ENCODE results near the gene SHB. TPM values are rescaled to one million over a fixed set of nuclear protein-coding genes. Genes with fewer than 3 reads are reported as not detected.

Gene SHB
- total RNA-seq, 1 experiment from 2014 or later = 29.6 TPM

DNA sequence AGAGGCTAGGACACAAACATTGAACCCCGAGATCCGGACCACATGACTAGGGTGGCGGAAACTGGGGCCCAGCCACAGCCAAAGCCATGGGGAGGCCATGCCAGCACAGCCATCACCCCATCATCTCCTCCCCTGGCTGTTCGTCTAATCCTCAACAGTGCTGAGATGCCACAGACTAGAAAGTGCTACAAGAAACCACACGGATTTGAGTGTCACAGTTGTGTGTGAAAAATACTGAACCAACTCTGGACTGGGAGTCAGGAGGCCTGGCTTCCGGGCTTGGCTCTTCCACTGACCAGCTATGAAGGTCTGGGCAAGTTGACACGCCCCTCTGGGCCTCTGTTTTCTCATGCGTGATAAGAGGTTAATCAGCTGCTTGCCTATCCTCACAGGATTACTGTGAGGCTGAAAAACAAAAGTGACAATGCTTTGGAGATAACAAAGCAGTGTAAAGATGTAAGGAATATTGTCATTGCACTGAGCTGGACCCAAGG lies 38.8 kb upstream of the SHB start:
- H3K9me3 Mint-ChIP-seq (ENCODE audit: unreplicated experiment) = no peaks in the 10 kb centered on the region
- ChIA-PET POLR2A (interaction anchor here (2.0 kb wide), 1 partner anchor 9 kb away, joined by 6 read pairs; no protein-coding TSS in a partner anchor), CTCF (interaction anchor here (0.8 to 1.6 kb wide), 3 partner anchors 20 to 251 kb away, joined by 3 to 5 read pairs (median 3); no protein-coding TSS in a partner anchor)
- DNase-seq (ENCODE audit: unreplicated experiment) = no peak
- H3K36me3 Mint-ChIP-seq (ENCODE audit: insufficient read depth, unreplicated experiment) = no peaks in the 10 kb centered on the region
- no peak overlapping the region for H3K27ac Mint-ChIP-seq (ENCODE audit: low read depth, unreplicated experiment)
- no peaks in the 10 kb centered on the region for H3K27me3 Mint-ChIP-seq (ENCODE audit: insufficient read depth, unreplicated experiment)
- intact Hi-C loops (cut with micrococcal nuclease) = no loop called here
- TF ChIP-seq CTCF (IDR thresholded peaks at IDR 0.05; ENCODE audit: unreplicated experiment) = no peak
- no peak overlapping the region for H3K4me3 Mint-ChIP-seq (ENCODE audit: unreplicated experiment)
- no peaks in the 10 kb centered on the region for H3K4me1 Mint-ChIP-seq (ENCODE audit: insufficient read depth, unreplicated experiment)
- no TSS peak for BruUV-seq (replicated peaks)

DNA sequence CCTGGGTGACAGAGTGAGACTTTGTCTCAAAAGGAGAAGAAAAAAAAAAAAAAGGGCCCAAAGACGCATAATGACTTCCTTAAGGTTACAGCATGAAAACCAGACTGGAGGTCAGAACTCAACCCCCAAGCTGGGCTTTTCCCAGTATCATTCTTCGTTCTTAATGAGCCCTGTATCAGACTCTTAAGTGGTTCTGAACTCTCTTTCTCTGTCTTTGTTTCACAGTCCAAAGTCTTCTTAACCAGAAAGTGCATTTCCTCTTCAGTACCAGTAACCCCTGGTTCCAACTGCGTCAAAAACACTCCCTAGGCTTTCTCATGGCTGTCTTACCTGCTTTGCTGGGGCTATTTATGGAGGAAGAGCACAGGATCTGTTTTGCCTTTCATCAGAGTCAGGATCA lies 38.4 kb upstream of the SHB start:
- BruUV-seq (replicated peaks) = no TSS peak
- no peak for TF ChIP-seq CTCF (IDR thresholded peaks at IDR 0.05; ENCODE audit: unreplicated experiment)
- Mint-ChIP-seq H3K27ac (ENCODE audit: low read depth, unreplicated experiment) (no peak overlapping the region), H3K27me3 (ENCODE audit: insufficient read depth, unreplicated experiment) (no peaks in the 10 kb centered on the region), H3K4me1 (ENCODE audit: insufficient read depth, unreplicated experiment) (no peaks in the 10 kb centered on the region), H3K4me3 (ENCODE audit: unreplicated experiment) (no peak overlapping the region), H3K9me3 (ENCODE audit: unreplicated experiment) (no peaks in the 10 kb centered on the region), H3K36me3 (ENCODE audit: insufficient read depth, unreplicated experiment) (no peaks in the 10 kb centered on the region)
- CTCF ChIA-PET = interaction anchor here (0.6 to 1.6 kb wide), 3 partner anchors 9 to 90 kb away, joined by 3 read pairs; no protein-coding TSS in a partner anchor
- intact Hi-C loops (cut with micrococcal nuclease) = no loop called here
- DNase-seq (ENCODE audit: unreplicated experiment) = no peak
- POLR2A ChIA-PET = no interaction called here

DNA sequence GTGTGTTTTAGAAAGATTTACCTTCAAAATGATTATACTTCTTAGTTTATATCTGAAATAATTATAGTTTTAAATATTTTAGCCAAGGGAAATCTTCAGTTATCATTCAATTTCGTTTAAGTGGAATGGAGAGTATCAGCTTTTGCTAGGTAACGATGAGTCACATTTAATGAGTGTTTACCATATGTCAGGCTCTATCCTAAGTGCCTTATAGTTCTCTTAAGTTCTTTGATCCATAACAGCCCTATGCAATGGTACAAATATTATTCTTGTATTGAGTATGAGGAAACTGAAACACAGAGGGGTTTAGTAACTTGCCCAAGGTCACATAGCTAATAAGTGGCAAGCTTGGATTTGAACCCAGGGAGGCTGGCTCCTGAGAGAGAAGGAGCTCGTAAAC lies 37.5 kb upstream of the SHB start:
- intact Hi-C loops (cut with micrococcal nuclease) = no loop called here
- Mint-ChIP-seq H3K27me3 (ENCODE audit: insufficient read depth, unreplicated experiment) (no peaks in the 10 kb centered on the region), H3K27ac (ENCODE audit: low read depth, unreplicated experiment) (no peak overlapping the region), H3K4me1 (ENCODE audit: insufficient read depth, unreplicated experiment) (no peaks in the 10 kb centered on the region), H3K4me3 (ENCODE audit: unreplicated experiment) (no peak overlapping the region), H3K9me3 (ENCODE audit: unreplicated experiment) (no peaks in the 10 kb centered on the region), H3K36me3 (ENCODE audit: insufficient read depth, unreplicated experiment) (no peaks in the 10 kb centered on the region)
- ChIA-PET POLR2A (interaction anchor here (1.5 kb wide), 1 partner anchor 15 kb away, joined by 3 read pairs; no protein-coding TSS in a partner anchor), CTCF (interaction anchor here (0.6 to 1.6 kb wide), 5 partner anchors 8 to 89 kb away, joined by 3 read pairs; no protein-coding TSS in a partner anchor)
- no peak for TF ChIP-seq CTCF (IDR thresholded peaks at IDR 0.05; ENCODE audit: unreplicated experiment)
- BruUV-seq (replicated peaks) = no TSS peak
- DNase-seq (ENCODE audit: unreplicated experiment) = no peak

GRCh38 chr9:38103340-38103739 lies 34.3 kb upstream of the SHB start:
- intact Hi-C loops (cut with micrococcal nuclease) = no loop called here
- Mint-ChIP-seq H3K36me3 (ENCODE audit: insufficient read depth, unreplicated experiment) (no peaks in the 10 kb centered on the region), H3K4me1 (ENCODE audit: insufficient read depth, unreplicated experiment) (peaks cover 7% of the 10 kb centered on the region), H3K27me3 (ENCODE audit: insufficient read depth, unreplicated experiment) (no peaks in the 10 kb centered on the region), H3K9me3 (ENCODE audit: unreplicated experiment) (no peaks in the 10 kb centered on the region), H3K4me3 (ENCODE audit: unreplicated experiment) (no peak overlapping the region), H3K27ac (ENCODE audit: low read depth, unreplicated experiment) (no peak overlapping the region)
- CTCF ChIA-PET = interaction anchor here (1.1 kb wide), 1 partner anchor 15 kb away, joined by 6 read pairs; no protein-coding TSS in a partner anchor
- BruUV-seq (replicated peaks) = no TSS peak
- POLR2A ChIA-PET = no interaction called here
- DNase-seq (ENCODE audit: unreplicated experiment) = no peak
- TF ChIP-seq CTCF (IDR thresholded peaks at IDR 0.05; ENCODE audit: unreplicated experiment) = no peak
